C4-2B (cell line): Measurements from ENCODE around the gene RAB3IL1.
"Not testable (repeated sequence)": the region's sequence is repeated elsewhere in the genome, so short reads cannot be mapped to it uniquely, and the experiment has no call there.

Source experiments
- H3K27ac ChIP-seq: fragments of 450-650 bp; 2 replicates; pipeline ENCODE4 v1.5.1; 2017
- ZFX ChIP-seq: fragments of 450-650 bp; IDR thresholded peaks from 2 replicates; pipeline ENCODE4 v1.6.1; 2017
- TF ChIP-seq, protein P1 (sequence below): fragments of 450-650 bp; conservative IDR thresholded peaks from 2 replicates; pipeline ENCODE4 v1.5.1; 2017; ENCODE audit warnings: mild to moderate bottlenecking

Gene RAB3IL1

DNA sequence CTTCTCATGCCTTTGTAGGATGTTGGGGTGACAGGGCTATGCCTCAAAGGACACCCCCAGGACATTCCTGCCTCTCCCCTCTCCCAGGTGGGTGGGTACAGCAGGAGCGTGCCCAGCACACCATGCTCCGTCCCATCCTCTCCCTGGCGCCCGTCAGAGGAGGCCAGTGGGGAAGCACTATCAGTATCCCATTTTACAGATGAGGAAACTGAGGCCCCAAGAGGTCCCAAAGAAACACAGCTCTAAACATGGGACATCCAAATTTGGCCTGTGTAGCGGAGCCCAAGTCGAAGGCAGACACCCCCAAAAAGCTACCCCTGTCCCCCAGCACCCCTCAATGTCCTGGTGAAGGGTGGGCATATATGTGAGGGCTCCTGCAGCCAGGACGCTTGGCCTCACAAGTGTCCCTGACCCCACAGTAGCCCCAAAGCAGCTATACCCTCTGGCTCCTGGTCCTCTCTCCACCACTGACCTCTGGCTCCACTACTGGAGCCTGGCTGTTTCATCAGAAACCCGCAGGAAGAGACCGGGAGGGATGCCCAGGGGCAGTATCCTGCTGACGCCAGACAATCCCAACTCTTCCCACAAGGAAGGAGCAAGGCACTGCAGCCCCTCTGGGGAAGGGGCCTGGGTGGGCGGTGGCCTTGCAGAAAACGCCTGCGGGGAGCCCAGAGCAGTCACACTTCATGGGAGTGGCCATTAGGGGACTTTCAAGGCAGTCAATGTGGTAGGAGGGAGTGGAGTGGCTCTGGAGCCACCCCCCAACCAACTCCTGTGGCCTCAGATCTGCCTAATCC lies 31.4 kb downstream of the RAB3IL1 start:
- H3K27ac ChIP-seq = no peak overlapping the region

DNA sequence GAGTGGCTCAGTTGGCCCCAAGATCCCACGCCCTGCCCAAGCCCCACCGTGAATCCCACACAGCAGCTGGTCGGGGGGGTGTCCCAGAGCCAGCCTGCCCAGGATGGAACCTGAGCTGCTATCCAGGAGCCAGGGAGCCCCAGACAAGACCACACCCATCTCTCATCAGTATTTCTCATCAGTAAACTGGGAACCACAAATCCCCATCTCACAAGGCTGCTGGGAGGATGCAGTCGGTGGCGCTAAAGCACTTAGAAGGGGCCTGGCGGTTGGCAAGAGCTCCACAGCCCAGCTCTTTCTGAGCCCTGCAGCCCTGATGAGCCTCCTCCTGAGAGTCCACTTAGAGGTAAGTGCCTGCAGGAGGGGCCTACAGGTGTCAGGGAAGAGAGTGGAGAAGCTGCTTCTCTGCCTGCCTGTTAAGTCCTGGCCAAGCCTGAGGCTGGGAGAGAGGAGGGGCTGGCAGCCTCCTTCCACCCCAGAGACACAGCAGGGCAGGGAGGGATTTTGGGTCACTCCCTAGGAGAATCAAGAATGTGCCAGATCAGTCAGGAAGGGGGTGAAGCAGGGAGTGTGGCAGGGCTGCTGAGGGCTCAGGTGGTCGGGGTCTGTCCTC lies 32.1 kb downstream of the RAB3IL1 start:
- no peak for TF ChIP-seq ZFX
- TF ChIP-seq, protein P1, sequence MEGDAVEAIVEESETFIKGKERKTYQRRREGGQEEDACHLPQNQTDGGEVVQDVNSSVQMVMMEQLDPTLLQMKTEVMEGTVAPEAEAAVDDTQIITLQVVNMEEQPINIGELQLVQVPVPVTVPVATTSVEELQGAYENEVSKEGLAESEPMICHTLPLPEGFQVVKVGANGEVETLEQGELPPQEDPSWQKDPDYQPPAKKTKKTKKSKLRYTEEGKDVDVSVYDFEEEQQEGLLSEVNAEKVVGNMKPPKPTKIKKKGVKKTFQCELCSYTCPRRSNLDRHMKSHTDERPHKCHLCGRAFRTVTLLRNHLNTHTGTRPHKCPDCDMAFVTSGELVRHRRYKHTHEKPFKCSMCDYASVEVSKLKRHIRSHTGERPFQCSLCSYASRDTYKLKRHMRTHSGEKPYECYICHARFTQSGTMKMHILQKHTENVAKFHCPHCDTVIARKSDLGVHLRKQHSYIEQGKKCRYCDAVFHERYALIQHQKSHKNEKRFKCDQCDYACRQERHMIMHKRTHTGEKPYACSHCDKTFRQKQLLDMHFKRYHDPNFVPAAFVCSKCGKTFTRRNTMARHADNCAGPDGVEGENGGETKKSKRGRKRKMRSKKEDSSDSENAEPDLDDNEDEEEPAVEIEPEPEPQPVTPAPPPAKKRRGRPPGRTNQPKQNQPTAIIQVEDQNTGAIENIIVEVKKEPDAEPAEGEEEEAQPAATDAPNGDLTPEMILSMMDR = no peak

More for the DNA sequence above, 31.4 kb downstream of the RAB3IL1 start:
- TF ChIP-seq, protein P1 = no peak
- no peak for TF ChIP-seq ZFX

DNA sequence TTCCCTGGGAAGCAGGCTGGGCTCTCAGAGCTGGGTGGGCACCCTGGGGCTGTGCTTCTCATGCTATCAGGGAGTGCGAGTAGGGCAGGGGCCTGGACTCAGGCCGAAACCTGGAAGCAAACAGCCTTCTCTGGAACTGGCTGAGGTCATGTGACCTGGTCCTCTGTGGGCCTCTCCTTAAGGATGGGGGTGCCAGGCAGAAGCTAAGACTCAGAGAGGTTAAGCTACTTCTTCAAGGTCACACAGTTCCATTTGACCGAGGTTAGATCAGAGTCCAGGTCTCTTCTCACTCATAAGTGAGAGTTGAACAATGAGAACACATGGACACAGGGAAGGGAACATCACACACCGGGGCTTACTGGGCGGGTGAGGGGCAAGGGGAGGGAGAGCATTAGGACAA lies 33.4 kb downstream of the RAB3IL1 start:
- H3K27ac ChIP-seq = no peak overlapping the region
- TF ChIP-seq, protein P1 = no peak
- TF ChIP-seq ZFX = no peak

More for the DNA sequence above, 32.1 kb downstream of the RAB3IL1 start:
- no peak overlapping the region for H3K27ac ChIP-seq

DNA sequence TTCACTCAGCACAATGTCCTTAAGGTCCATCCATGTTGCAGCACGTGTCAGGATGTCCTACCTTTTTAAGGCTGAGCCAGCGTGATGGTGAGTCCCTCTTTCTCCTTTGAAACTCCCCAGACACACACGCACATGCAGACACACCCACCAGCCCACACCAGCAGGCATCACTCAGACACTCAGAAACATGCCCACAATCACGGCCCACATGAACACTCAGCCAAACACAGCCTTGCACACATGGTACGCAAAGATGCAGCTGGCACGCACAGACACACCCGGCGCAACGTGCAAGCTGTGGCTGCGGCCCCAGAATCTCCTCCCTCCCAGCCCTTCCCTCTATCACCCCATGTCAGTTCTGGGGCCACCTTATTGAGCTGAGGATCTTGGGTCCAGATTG lies 34.0 kb downstream of the RAB3IL1 start:
- H3K27ac ChIP-seq = no peak overlapping the region
- no peak for TF ChIP-seq ZFX
- TF ChIP-seq, protein P1 = no peak

DNA sequence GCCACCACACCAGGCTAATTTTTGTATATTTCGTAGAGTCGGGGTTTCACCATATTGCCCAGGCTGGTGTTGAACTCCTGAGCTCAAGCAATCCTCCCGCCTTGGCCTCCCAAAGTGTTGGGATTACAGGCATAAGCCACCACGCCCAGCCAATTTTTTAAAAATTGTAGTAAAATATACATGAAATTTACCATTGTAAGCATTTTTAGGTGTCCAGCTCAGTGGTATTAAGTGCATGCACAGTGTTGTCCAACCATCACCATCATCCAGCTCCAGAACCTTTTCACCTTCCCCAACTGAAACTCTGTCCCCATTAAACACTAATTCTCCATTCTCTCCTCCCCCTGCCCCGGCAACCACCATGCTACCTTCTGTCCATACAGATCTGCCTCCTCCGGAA lies 34.5 kb downstream of the RAB3IL1 start:
- TF ChIP-seq, protein P1 = no peak
- no peak for TF ChIP-seq ZFX
- no peak overlapping the region for H3K27ac ChIP-seq

DNA sequence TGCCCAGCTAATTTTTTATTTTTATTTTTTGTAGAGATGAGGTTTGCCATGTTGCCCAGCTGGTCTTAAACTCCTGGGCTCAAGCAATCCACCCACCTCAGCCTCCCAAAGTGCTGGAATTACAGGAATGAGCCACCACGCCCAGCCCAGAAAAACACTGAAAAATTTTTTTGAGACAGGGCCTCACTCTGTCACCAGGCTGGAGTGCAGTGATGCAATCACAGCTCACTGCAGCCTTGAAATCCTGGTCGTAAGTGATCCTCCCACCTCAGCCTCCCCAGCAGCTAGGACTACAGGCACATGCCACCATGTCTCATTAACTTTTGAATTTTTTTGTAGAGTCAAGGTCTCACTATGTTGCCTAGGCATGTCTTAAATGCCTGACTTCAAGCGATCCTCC lies 35.1 kb downstream of the RAB3IL1 start:
- not testable (repeated sequence) for H3K27ac ChIP-seq

DNA sequence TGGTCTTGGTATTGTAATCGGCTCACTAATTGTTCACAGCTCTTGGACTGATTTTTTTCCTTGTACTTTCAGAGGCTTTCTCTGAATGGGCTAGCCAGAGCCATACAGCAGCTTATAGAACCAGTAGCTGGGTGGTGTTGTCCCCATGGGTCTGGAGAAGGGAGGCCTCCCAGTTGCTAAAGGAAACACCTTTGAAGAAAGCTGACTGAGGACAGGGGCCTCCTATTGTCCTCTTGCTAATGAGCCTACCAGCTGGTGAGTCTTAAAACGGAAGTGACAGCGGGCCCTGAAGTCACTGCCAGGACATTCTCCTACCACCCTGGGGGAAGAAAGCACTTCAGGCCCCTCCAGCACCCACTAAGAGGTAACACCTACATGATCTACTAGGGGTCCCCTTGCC lies 36.0 kb downstream of the RAB3IL1 start:
- TF ChIP-seq, protein P1 = no peak
- no peak for TF ChIP-seq ZFX
- H3K27ac ChIP-seq = no peak overlapping the region
